Parathyroid adenoma (tissue), 2 donors: Measurements from ENCODE around the gene MTHFR.

Experiments used
- H2AFZ ChIP-seq: fragments of 300-600 bp; sonication (generic); one replicate; pipeline ENCODE4 v1.7.0; 2017; ENCODE audit warnings: antibody characterized with exemption, mild to moderate bottlenecking
- H3K27ac ChIP-seq: fragments of 300-600 bp; sonication (generic); one replicate; pipeline ENCODE4 v1.7.0; 2017
- H3K27me3 ChIP-seq: fragments of 300-600 bp; sonication (generic); one replicate; pipeline ENCODE4 v1.7.0; 2017; ENCODE audit warnings: low read length; ENCODE audit not compliant: control insufficient read depth, insufficient read depth
- H3K36me3 ChIP-seq: fragments of 300-600 bp; sonication (generic); one replicate; pipeline ENCODE4 v1.7.0; 2017; ENCODE audit warnings: low read length; ENCODE audit not compliant: control insufficient read depth, insufficient read depth
- H3K4me1 ChIP-seq: fragments of 300-600 bp; sonication (generic); one replicate; pipeline ENCODE4 v1.7.0; 2017; ENCODE audit warnings: control low read depth
- H3K4me2 ChIP-seq: fragments of 300-600 bp; sonication (generic); one replicate; pipeline ENCODE4 v1.7.0; 2017; ENCODE audit warnings: low read length
- H3K4me3 ChIP-seq: fragments of 300-600 bp; sonication (generic); one replicate; pipeline ENCODE4 v1.7.0; 2017; ENCODE audit warnings: low read depth, low read length
- H3K79me2 ChIP-seq: fragments of 300-600 bp; sonication (generic); one replicate; pipeline ENCODE4 v1.7.0; 2017; ENCODE audit warnings: control low read depth
- H3K9ac ChIP-seq: fragments of 300-600 bp; sonication (generic); one replicate; pipeline ENCODE4 v1.7.0; 2017; ENCODE audit warnings: mild to moderate bottlenecking
- H3K9me3 ChIP-seq: fragments of 300-600 bp; sonication (generic); one replicate; pipeline ENCODE4 v1.7.0; 2017; ENCODE audit warnings: low read length; ENCODE audit not compliant: control insufficient read depth
- TF ChIP-seq, protein P1 (sequence below): fragments of 300-600 bp; sonication (generic); IDR thresholded peaks from one replicate; pipeline ENCODE4 v1.7.0; 2017; ENCODE audit warnings: antibody characterized with exemption, mild to moderate bottlenecking
- donor health status: primary hyperparathyroidism.

MTHFR gene

DNA sequence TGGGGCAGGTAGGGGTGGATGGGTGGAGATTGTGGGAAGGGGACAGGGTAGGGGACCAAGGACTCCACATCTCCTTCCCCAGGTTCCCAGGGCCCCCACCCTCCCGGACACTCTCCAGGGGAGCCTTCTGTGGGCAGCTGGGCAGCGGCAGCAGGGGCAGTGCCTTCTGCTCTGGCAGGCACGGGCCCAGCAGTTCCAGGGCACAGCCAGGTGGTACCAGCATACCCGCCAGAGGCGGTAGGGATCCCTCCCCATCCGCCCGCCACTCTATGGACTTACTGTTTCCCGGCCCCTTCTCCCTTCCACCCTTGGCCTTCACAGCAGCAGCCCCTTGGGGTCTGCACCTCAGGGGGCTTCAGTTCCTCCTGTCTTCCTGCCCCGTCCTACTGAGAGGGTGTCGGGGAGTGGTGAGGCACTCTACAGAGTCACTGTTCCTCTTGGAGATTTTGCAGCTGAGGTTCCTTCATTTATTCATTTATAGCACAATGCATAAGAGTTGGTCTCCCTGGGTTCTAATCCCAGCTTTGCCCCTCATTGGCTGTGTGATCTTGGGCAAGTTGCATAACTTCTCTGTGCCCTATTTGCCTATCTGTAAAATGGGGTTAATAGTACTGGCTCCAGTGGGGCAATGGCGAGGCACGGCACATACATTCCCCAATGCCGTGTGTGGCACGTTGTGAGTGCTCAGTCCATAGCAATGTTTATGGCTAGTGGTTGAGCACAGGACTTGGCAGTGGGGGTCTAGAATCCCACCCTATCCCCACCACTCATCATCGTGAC is 26.7 kb downstream of the MTHFR start:
- Histone ChIP-seq H3K4me2 (no peak overlapping the region), H3K79me2 (no peaks in the 10 kb centered on the region), H2AFZ (no peak overlapping the region), H3K4me3 (no peak overlapping the region), H3K36me3 (no peaks in the 10 kb centered on the region), H3K4me1 (no peaks in the 10 kb centered on the region), H3K9ac (no peak overlapping the region), H3K9me3 (no peaks in the 10 kb centered on the region), H3K27ac (no peak overlapping the region), H3K27me3 (no peaks in the 10 kb centered on the region)
- TF ChIP-seq, protein P1, sequence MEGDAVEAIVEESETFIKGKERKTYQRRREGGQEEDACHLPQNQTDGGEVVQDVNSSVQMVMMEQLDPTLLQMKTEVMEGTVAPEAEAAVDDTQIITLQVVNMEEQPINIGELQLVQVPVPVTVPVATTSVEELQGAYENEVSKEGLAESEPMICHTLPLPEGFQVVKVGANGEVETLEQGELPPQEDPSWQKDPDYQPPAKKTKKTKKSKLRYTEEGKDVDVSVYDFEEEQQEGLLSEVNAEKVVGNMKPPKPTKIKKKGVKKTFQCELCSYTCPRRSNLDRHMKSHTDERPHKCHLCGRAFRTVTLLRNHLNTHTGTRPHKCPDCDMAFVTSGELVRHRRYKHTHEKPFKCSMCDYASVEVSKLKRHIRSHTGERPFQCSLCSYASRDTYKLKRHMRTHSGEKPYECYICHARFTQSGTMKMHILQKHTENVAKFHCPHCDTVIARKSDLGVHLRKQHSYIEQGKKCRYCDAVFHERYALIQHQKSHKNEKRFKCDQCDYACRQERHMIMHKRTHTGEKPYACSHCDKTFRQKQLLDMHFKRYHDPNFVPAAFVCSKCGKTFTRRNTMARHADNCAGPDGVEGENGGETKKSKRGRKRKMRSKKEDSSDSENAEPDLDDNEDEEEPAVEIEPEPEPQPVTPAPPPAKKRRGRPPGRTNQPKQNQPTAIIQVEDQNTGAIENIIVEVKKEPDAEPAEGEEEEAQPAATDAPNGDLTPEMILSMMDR, result no peak

DNA sequence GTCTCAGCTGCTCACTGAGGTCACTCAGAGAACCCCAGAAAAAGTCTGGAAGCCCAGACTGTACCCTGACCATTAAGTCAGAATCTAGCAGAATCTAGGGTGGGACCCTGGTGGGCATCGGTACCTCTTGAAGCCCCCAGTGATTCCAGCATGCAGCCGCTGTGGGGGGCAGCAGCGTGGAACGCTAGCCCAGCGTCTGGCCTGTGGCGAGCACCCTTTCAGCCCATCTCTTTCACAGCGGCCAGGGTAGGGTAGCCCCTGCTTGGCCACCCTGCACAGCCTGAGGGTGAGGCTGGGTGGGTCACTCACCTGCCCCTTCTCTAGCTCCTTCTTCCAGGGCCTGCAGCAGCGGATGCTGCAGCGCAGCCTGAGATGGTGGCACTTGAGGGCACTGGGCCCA is 27.4 kb downstream of the MTHFR start:
- no peak overlapping the region for H3K4me2 ChIP-seq
- H3K79me2 ChIP-seq, result no peaks in the 10 kb centered on the region
- no peaks in the 10 kb centered on the region for H3K4me1 ChIP-seq
- no peaks in the 10 kb centered on the region for H3K9me3 ChIP-seq
- no peak overlapping the region for H2AFZ ChIP-seq
- TF ChIP-seq, protein P1, result no peak
- no peak overlapping the region for H3K4me3 ChIP-seq
- H3K27ac ChIP-seq, result no peak overlapping the region
- H3K9ac ChIP-seq, result no peak overlapping the region
- H3K27me3 ChIP-seq, result no peaks in the 10 kb centered on the region
- no peaks in the 10 kb centered on the region for H3K36me3 ChIP-seq

DNA sequence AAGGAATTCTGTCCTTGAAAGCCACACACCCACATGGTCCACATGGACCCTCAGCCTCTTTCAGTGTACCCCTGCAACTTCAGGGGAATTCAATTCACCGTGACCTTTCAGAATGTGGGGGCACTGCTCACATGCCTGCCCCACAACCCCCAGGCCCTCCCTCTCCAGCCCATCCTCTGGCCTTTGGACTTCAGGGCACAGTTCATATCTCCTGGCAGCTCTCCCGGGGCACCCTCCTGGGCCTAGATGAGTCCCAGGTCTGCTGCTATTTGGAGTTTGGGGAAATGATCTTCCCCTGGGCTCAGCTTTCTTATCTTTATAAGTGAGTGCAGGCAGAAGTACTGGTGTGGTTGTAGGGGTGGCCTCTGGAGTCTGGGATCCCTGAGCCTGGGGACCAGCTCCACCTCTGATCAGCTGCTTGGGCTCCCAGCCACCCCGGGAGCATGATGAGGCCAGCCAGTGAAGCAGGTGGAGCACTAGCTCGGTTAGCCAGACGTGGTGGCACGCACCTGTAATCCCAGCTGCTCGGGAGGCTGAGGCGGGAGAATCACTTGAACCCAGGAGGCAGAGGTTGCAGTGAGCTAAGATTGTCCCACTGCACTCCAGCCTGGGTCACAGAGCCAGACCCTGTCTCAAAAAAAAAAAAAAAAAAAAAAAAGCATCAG is 28.0 kb downstream of the MTHFR start:
- Histone ChIP-seq H3K79me2 (no peaks in the 10 kb centered on the region), H3K9ac (no peak overlapping the region)
- TF ChIP-seq, protein P1, result no peak

DNA sequence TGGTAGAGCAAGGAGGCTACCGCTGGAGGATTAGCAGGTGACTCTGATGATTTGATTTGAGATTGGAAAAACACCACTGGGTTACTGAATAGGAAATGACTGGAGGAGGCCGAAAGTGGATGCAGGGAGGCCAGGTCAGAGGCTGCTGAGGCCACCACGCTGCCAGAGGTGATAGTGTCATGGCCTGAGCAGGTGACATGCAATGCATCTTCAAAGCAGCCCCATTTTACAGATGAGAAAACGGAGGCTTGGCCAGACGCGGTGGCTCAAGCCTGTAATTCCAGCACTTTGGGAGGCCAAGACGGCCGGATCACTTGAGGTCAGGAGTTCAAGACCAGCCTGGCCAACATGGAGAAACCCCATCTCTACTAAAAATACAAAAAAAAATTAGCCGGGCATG is 31.0 kb downstream of the MTHFR start:
- TF ChIP-seq, protein P1, result no peak

More for the DNA sequence above, 28.0 kb downstream of the MTHFR start:
- Histone ChIP-seq H3K9me3 (no peaks in the 10 kb centered on the region), H3K4me2 (no peak overlapping the region), H3K27me3 (no peaks in the 10 kb centered on the region), H3K36me3 (no peaks in the 10 kb centered on the region), H3K27ac (no peak overlapping the region), H2AFZ (no peak overlapping the region), H3K4me3 (no peak overlapping the region), H3K4me1 (no peaks in the 10 kb centered on the region)

More for the DNA sequence above, 31.0 kb downstream of the MTHFR start:
- no peak overlapping the region for H2AFZ ChIP-seq
- H3K9ac ChIP-seq, result no peak overlapping the region
- H3K27ac ChIP-seq, result no peak overlapping the region
- H3K27me3 ChIP-seq, result no peaks in the 10 kb centered on the region
- no peak overlapping the region for H3K4me3 ChIP-seq
- H3K79me2 ChIP-seq, result no peaks in the 10 kb centered on the region
- H3K9me3 ChIP-seq, result no peaks in the 10 kb centered on the region
- no peaks in the 10 kb centered on the region for H3K4me1 ChIP-seq
- no peaks in the 10 kb centered on the region for H3K36me3 ChIP-seq
- no peak overlapping the region for H3K4me2 ChIP-seq
